Midbrain (tissue), 1 donor: ENCODE data around the gene JADE2.
"Not testable (repeated sequence)": the region's sequence is repeated elsewhere in the genome, so short reads cannot be mapped to it uniquely, and the experiment has no call there.

Source experiments
- DNase-seq: peaks from one replicate; lab custom pipeline; 2025; lab: John Stamatoyannopoulos, UW

Gene JADE2

GRCh38 chr5:134592141-134592746, 66.8 kb downstream of the JADE2 start:
- no peak for DNase-seq

DNA sequence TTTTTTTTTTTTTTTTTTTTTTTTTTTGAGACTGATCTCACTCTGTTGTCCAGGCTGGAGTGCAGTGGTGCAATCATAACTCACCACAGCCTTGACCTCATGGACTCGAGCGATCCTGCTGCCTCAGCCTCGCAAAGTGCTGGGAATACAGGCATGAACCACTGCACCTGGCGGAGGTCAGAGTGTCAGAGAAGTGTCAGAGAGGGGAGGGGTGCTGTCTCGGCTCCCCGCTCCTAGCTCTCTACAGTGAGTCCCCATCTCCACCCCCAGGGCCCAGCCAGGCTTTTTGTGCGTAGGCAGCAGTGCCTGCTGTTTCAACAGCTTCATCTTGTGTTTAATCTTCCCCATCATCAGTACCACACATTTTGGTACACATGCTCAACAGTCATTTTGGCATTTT, 68.9 kb downstream of the JADE2 start:
- DNase-seq = no peak

DNA sequence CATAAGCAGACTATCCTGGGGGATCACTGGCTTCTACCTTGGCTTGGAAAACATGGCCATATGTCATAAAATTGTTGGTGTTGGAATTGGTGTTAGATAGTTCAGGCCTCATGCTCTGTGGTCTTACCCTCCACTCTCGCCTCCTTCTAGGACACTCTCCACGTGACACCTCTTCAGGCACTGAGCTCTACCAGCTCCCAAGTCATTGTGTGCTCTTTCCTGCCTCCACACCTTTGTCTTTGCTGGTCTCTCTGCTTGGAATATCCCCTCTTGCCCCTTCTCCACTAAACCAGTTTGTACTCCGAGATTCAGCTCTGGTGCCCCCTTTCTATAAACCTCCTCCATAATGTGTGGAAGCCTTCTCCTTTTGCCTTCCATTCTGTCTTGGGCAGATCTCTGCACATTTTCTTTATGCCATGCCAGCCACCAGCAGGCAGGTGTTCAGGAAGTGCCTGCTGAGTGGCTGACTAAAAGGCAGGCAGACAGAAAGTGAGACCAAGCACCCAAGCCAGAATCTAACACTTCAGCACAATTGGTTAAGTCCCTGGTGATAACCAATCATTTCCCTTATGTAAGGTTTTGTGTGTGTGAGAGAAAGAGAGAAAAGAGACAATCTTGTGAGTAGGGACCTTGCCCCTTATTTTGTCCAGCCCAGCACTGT, 69.5 kb downstream of the JADE2 start:
- DNase-seq = no peak

DNA sequence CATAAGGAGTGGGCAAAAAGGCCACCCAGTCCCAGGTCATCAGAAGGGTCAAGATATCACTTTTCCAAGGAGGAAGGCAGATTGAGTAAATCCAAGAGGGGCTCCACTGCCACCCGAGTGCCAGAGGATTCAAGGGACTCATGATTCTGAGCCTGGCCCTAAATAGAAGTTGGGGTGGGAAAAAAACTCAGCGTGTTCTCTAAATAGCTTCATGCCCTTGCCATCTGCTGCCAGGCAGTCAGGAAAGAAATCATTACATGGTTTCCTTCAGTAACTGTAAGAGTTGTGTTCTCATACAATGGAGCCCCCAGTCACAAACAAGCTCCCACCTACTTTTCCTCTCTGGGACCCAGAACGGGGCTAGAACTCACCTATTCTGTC, 70.0 kb downstream of the JADE2 start:
- DNase-seq = no peak

GRCh38 chr5:134599820-134600219, 74.3 kb downstream of the JADE2 start:
- not testable (repeated sequence) for DNase-seq

DNA sequence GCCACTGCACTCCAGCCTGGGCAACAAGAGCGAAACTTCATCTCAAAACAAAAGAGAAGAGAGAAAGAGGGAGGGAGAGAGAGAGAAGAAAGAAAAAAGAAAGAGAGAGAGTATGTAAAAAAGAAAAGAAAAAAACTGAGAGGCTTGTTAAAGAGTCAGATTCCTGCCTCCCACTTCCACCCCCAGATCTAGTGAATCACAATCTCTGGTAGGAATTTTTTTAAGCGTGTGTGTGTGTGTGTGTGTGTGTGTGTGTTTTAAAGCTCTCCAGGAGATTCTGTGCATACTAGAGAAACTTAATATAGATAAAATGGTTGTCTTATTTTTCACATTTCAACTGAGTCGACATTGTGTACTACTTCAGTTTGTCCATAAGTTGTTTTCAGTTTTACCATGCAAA, 75.1 kb downstream of the JADE2 start:
- no peak for DNase-seq

- no peak for DNase-seq
Observed at GRCh38 chr5:134603059-134603458, 77.6 kb downstream of the JADE2 start.

- DNase-seq = no peak
Observed at GRCh38 chr5:134604908-134605307, 79.4 kb downstream of the JADE2 start.

DNA sequence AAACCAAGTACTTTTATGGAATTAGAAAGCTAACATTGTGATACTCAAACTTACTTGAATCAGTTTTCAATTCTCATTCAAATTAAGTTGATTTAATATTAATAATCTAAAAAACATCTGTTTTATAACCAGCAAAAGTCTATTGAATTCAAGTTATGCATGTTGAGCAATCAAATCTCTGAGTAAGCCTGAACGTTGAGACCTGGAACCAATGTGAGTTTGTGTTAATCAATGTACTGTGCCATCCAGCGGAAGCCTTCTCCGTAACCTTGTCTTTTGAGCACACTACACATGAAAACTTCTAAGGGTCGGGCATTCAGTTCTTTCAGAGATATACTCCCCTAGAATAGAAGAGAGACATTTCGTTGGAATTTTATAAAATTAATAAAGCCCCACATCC, 81.3 kb downstream of the JADE2 start:
- DNase-seq = no peak

DNA sequence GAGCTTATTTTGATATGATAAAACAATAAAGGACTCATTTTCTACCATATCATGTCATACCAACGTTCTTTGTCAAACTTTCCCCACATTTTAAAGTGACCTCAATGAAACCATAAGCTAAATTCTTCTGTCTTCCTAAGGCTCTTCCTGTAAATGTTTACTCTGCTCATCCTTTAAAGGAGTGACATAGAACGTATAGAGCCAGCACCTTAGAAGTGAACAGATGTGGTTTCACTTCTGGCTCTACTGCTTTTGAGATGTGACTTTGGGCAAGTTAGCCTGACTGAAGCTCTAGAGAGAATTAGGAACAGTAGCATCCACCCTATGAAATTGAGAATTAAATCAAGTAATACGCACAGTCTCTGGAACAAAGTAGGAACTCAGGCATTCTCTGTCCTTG, 83.1 kb downstream of the JADE2 start:
- DNase-seq = no peak

DNA sequence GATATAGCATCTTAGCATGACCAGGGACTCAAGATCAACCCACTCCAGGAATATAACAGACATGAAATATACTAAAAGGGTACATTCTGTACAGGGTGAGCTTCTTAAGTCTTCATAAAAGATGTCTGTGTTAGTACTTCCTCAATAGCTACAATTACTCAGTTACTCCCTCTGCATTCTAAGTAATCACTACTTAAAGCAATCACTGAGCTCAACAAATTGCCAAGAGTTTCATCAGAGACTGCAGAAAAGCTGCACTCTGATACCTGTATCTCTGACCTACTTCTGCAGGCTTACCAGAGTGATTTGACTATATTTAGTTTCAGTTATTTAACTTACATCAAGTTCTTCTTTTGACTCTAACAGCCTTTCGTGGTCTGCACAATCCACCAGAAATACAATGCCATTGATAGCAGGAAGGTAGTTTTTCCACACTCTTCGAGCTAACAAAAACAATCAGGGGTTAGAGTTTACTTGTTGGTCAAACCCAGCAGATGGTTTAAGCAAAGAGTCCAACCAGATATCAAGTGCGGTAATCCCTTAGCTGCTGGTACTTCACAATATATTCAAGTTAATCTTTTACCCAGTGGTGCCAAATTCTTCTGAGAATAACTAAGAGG, 83.9 kb downstream of the JADE2 start:
- no peak for DNase-seq

GRCh38 chr5:134610725-134611124, 85.3 kb downstream of the JADE2 start:
- no peak for DNase-seq

GRCh38 chr5:134611515-134611914, 86.0 kb downstream of the JADE2 start:
- DNase-seq = no peak

- no peak for DNase-seq
Observed at GRCh38 chr5:134614450-134615085, 89.1 kb downstream of the JADE2 start.

GRCh38 chr5:134620634-134621033, 95.2 kb downstream of the JADE2 start:
- DNase-seq = no peak

GRCh38 chr5:134625559-134625958, 100.1 kb downstream of the JADE2 start:
- no peak for DNase-seq

- no peak for DNase-seq
Observed at GRCh38 chr5:134626369-134627014, 101.0 kb downstream of the JADE2 start.
